ENCODE results near the gene PHACTR1.

PHACTR1 gene

GRCh38 chr6:13298446-13298845, 581.9 kb downstream of the PHACTR1 start:
- no peak overlapping the region for H3K27ac ChIP-seq (ENCODE audit: low read depth, low read length)
- peaks cover 2 to 14% (median 12%) of the 10 kb centered on the region in 5 donors for H3K4me1 ChIP-seq (ENCODE audit: control insufficient read depth in 5 of 5, insufficient read depth in 5 of 5, low read length in 5 of 5)
- H3K27me3 ChIP-seq (ENCODE audit: control insufficient read depth in 5 of 5, insufficient read depth in 4 of 5, low read length in 5 of 5), result no peaks in the 10 kb centered on the region
- peaks cover 0 to 61% (median 45%) of the 10 kb centered on the region in 5 donors for H3K36me3 ChIP-seq (ENCODE audit: control insufficient read depth in 5 of 5, insufficient read depth in 5 of 5, low read length in 5 of 5)
- no peak overlapping the region for H3K4me3 ChIP-seq (ENCODE audit: low read depth in 1 of 5, low read length in 5 of 5)
- no peak overlapping the region for H3K9ac ChIP-seq (ENCODE audit: low read length in 5 of 5)
- no peaks in the 10 kb centered on the region for H3K9me3 ChIP-seq (ENCODE audit: control insufficient read depth in 5 of 5, low read length in 5 of 5)

DNA sequence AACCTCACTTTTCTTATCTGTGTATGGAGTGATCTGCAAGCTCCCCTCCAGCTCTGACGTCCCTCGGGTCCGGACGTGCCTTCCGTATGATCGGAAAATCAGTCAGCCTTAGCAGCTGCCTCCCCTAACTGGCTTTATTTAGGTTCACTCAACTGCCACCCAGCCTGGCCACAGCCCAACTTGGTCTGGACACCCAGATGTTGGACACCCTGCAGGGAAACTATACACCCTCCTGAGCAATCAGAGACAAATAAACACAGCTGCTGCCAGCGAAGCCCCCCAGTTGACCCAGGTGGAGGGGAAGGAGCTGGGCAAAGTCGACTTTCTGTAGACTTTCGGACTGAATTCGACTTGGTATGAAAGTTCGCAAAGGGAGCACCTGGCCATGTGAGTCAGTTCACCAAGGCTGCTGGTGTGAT, 582.8 kb downstream of the PHACTR1 start:
- Histone ChIP-seq H3K9me3 (ENCODE audit: control insufficient read depth in 5 of 5, low read length in 5 of 5) (no peaks in the 10 kb centered on the region), H3K9ac (ENCODE audit: low read length in 5 of 5) (no peak overlapping the region), H3K27me3 (ENCODE audit: control insufficient read depth in 5 of 5, insufficient read depth in 4 of 5, low read length in 5 of 5) (no peaks in the 10 kb centered on the region), H3K4me1 (ENCODE audit: control insufficient read depth in 5 of 5, insufficient read depth in 5 of 5, low read length in 5 of 5) (peaks cover 2 to 23% (median 18%) of the 10 kb centered on the region in 5 donors), H3K4me3 (ENCODE audit: low read depth in 1 of 5, low read length in 5 of 5) (no peak overlapping the region), H3K36me3 (ENCODE audit: control insufficient read depth in 5 of 5, insufficient read depth in 5 of 5, low read length in 5 of 5) (peaks cover 0 to 55% (median 38%) of the 10 kb centered on the region in 5 donors), H3K27ac (ENCODE audit: low read depth, low read length) (no peak overlapping the region)

DNA sequence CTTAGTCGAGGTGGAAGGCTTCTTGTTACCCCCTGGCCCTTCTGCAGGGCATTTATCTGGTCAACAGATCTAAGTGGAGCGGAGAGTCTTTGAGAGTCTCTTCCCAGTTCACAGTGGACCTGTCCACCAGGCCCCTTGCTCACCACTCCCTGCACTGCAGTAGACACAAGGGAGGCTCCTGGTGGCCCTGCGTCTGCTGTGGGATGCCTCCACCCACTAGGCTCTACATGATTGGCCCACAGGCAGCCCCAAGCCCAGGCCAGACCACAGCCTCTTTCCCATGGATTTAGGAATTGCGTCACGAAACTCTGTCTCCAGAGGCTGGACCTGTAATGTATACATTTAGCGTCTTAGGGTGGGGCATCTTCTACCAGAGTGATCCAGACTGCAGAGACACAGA, 583.4 kb downstream of the PHACTR1 start:
- H3K4me1 ChIP-seq (ENCODE audit: control insufficient read depth in 5 of 5, insufficient read depth in 5 of 5, low read length in 5 of 5), result peaks cover 2 to 24% (median 18%) of the 10 kb centered on the region in 5 donors
- no peaks in the 10 kb centered on the region for H3K27me3 ChIP-seq (ENCODE audit: control insufficient read depth in 5 of 5, insufficient read depth in 4 of 5, low read length in 5 of 5)
- no peaks in the 10 kb centered on the region for H3K9me3 ChIP-seq (ENCODE audit: control insufficient read depth in 5 of 5, low read length in 5 of 5)
- peaks cover 0 to 55% (median 38%) of the 10 kb centered on the region in 5 donors for H3K36me3 ChIP-seq (ENCODE audit: control insufficient read depth in 5 of 5, insufficient read depth in 5 of 5, low read length in 5 of 5)
- H3K4me3 ChIP-seq (ENCODE audit: low read depth in 1 of 5, low read length in 5 of 5), result no peak overlapping the region
- H3K9ac ChIP-seq (ENCODE audit: low read length in 5 of 5), result no peak overlapping the region
- H3K27ac ChIP-seq (ENCODE audit: low read depth, low read length), result no peak overlapping the region

DNA sequence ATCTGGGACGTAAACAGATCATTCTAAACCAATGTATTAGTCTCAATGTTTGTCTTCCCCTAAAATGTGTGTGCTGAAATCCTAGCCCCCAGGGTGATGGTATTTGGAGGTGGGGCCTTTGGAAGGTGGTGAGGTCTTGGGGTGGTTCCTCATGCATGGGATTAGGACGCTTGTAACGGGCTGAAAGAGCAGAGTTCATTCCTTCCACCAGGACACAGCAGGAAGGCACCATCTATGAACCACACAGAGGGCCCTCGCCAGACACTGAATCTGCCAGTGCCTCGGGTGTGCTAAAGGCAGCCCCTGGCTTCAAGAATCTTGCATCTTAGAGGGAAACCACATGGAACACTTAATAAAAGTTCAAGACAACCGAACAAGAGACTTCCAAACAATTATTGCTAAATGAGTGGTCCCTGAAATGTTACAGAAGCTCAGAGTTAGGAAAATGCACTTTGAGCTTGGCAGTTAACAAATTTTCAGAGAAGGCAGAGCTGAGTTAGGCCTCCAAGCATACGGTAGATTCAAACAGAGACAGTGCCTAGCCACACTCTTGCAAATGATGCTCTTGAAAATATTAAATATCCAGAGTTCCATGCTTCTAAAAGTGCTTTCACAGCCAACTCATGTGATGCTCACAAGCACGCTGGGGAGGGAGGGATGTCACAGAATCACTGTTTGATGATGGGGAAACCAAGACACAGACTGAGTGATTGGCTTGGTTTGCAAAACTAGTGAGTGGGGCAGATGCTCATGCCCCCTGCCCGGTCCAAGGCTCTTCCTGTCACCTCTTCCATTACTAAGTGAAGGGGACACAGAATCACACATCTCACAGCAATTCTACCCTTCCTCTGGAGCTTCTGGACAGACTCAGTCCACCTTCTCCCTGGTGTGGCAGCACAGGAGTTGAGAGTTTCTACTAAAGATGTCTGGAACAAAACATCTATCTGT, 584.4 kb downstream of the PHACTR1 start:
- Histone ChIP-seq H3K36me3 (ENCODE audit: control insufficient read depth in 5 of 5, insufficient read depth in 5 of 5, low read length in 5 of 5) (peaks cover 0 to 50% (median 36%) of the 10 kb centered on the region in 5 donors), H3K9me3 (ENCODE audit: control insufficient read depth in 5 of 5, low read length in 5 of 5) (no peaks in the 10 kb centered on the region), H3K4me1 (ENCODE audit: control insufficient read depth in 5 of 5, insufficient read depth in 5 of 5, low read length in 5 of 5) (peaks cover 2 to 24% (median 18%) of the 10 kb centered on the region in 5 donors), H3K4me3 (ENCODE audit: low read depth in 1 of 5, low read length in 5 of 5) (no peak overlapping the region), H3K27ac (ENCODE audit: low read depth, low read length) (no peak overlapping the region), H3K9ac (ENCODE audit: low read length in 5 of 5) (no peak overlapping the region), H3K27me3 (ENCODE audit: control insufficient read depth in 5 of 5, insufficient read depth in 4 of 5, low read length in 5 of 5) (no peaks in the 10 kb centered on the region)

GRCh38 chr6:13302291-13302690, 585.7 kb downstream of the PHACTR1 start:
- Histone ChIP-seq H3K9ac (ENCODE audit: low read length in 5 of 5) (peak overlapping the region in 2 of 5 donors; percentile 0 to 27), H3K27me3 (ENCODE audit: control insufficient read depth in 5 of 5, insufficient read depth in 4 of 5, low read length in 5 of 5) (no peaks in the 10 kb centered on the region), H3K9me3 (ENCODE audit: control insufficient read depth in 5 of 5, low read length in 5 of 5) (no peaks in the 10 kb centered on the region), H3K4me3 (ENCODE audit: low read depth in 1 of 5, low read length in 5 of 5) (no peak overlapping the region), H3K36me3 (ENCODE audit: control insufficient read depth in 5 of 5, insufficient read depth in 5 of 5, low read length in 5 of 5) (peaks cover 7 to 49% (median 40%) of the 10 kb centered on the region in 5 donors), H3K4me1 (ENCODE audit: control insufficient read depth in 5 of 5, insufficient read depth in 5 of 5, low read length in 5 of 5) (peaks cover 2 to 24% (median 18%) of the 10 kb centered on the region in 5 donors), H3K27ac (ENCODE audit: low read depth, low read length) (peak overlapping the region; percentile 61)

GRCh38 chr6:13302751-13303667, 586.4 kb downstream of the PHACTR1 start:
- H3K27me3 ChIP-seq (ENCODE audit: control insufficient read depth in 5 of 5, insufficient read depth in 4 of 5, low read length in 5 of 5), result no peaks in the 10 kb centered on the region
- H3K9ac ChIP-seq (ENCODE audit: low read length in 5 of 5), result peak overlapping the region in 2 of 5 donors; percentile 27 to 48
- H3K9me3 ChIP-seq (ENCODE audit: control insufficient read depth in 5 of 5, low read length in 5 of 5), result no peaks in the 10 kb centered on the region
- peak overlapping the region; percentile 61 for H3K27ac ChIP-seq (ENCODE audit: low read depth, low read length)
- no peak overlapping the region for H3K4me3 ChIP-seq (ENCODE audit: low read depth in 1 of 5, low read length in 5 of 5)
- H3K4me1 ChIP-seq (ENCODE audit: control insufficient read depth in 5 of 5, insufficient read depth in 5 of 5, low read length in 5 of 5), result peaks cover 2 to 24% (median 18%) of the 10 kb centered on the region in 5 donors
- H3K36me3 ChIP-seq (ENCODE audit: control insufficient read depth in 5 of 5, insufficient read depth in 5 of 5, low read length in 5 of 5), result peaks cover 8 to 48% (median 39%) of the 10 kb centered on the region in 5 donors

DNA sequence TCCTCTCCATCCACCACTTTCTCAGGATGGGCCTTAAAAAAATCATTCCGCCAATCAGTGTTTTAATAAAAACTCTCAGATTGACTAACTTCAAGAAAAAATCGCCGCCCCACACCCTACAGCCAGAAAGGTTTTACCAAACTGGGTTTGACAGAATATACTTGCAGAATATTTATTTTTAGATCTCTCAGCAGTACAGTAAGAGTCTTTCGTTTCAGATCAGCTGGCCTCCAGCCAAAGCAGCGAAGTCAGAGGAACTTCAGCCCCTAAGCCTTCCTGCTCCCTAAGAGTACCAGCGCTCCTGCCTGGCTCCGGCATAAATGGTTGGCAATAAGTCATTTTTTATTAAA, 587.1 kb downstream of the PHACTR1 start:
- Histone ChIP-seq H3K36me3 (ENCODE audit: control insufficient read depth in 5 of 5, insufficient read depth in 5 of 5, low read length in 5 of 5) (peaks cover 9 to 52% (median 42%) of the 10 kb centered on the region in 5 donors), H3K4me3 (ENCODE audit: low read depth in 1 of 5, low read length in 5 of 5) (no peak overlapping the region), H3K4me1 (ENCODE audit: control insufficient read depth in 5 of 5, insufficient read depth in 5 of 5, low read length in 5 of 5) (peaks cover 2 to 24% (median 18%) of the 10 kb centered on the region in 5 donors), H3K9ac (ENCODE audit: low read length in 5 of 5) (peak overlapping the region in 2 of 5 donors; percentile 23 to 48), H3K9me3 (ENCODE audit: control insufficient read depth in 5 of 5, low read length in 5 of 5) (no peaks in the 10 kb centered on the region), H3K27ac (ENCODE audit: low read depth, low read length) (peak overlapping the region; percentile 25), H3K27me3 (ENCODE audit: control insufficient read depth in 5 of 5, insufficient read depth in 4 of 5, low read length in 5 of 5) (no peaks in the 10 kb centered on the region)

DNA sequence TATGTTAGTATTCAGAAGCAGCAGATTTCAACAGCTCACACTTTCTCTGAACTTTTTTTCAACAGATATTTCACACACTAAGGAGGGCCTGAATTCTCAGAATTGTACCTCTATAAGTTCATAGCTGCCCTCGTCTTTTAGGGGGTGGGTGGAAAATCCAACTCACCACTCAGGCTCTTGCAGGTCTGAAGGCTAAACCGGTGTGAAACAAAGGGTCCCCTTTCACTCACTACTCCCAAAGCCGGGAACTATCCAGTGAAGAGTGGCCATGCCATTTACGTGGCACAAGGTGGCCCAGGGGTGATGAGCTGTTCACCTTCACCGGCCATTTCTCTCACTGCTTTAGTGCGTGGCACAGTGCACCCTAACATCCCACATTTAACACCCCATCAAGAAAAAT, 587.5 kb downstream of the PHACTR1 start:
- Histone ChIP-seq H3K9me3 (ENCODE audit: control insufficient read depth in 5 of 5, low read length in 5 of 5) (no peaks in the 10 kb centered on the region), H3K9ac (ENCODE audit: low read length in 5 of 5) (no peak overlapping the region), H3K4me3 (ENCODE audit: low read depth in 1 of 5, low read length in 5 of 5) (no peak overlapping the region), H3K27me3 (ENCODE audit: control insufficient read depth in 5 of 5, insufficient read depth in 4 of 5, low read length in 5 of 5) (no peaks in the 10 kb centered on the region), H3K27ac (ENCODE audit: low read depth, low read length) (no peak overlapping the region), H3K4me1 (ENCODE audit: control insufficient read depth in 5 of 5, insufficient read depth in 5 of 5, low read length in 5 of 5) (peaks cover 2 to 24% (median 18%) of the 10 kb centered on the region in 5 donors), H3K36me3 (ENCODE audit: control insufficient read depth in 5 of 5, insufficient read depth in 5 of 5, low read length in 5 of 5) (peaks cover 12 to 55% (median 43%) of the 10 kb centered on the region in 5 donors)

DNA sequence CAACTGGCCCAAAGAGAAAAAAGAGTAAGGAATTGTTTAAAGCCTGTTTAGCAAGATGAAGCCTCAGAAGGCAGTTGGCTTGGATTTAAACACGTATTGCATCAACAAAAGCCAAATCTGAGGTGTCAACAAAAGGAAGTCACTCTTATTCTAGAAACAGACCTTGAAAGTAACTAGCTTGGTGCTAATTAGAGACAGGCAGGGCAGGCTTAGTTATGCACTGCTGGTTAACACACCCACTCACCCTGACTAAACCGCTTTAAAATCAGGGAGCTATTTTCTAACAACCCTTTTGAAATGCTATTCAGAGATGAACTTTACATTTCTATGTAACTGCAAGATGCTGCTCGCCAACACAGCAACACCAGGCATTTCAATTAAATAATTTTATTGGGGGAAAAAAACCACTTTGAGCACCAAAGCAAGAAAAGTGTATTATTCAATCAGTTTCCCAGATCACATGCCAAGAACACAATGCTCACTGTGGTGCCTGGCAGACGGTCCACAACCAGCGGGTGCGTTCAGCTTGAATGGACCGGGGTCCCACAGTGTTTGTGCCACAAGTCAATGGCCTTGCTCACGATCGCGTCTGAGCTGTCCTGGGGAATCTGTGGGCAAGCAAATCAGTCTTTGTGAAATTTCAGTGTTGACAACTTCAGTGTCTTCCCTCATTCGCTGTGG, 588.2 kb downstream of the PHACTR1 start:
- Histone ChIP-seq H3K4me1 (ENCODE audit: control insufficient read depth in 5 of 5, insufficient read depth in 5 of 5, low read length in 5 of 5) (peaks cover 2 to 24% (median 18%) of the 10 kb centered on the region in 5 donors), H3K36me3 (ENCODE audit: control insufficient read depth in 5 of 5, insufficient read depth in 5 of 5, low read length in 5 of 5) (peaks cover 15 to 53% (median 43%) of the 10 kb centered on the region in 5 donors), H3K9ac (ENCODE audit: low read length in 5 of 5) (no peak overlapping the region), H3K27me3 (ENCODE audit: control insufficient read depth in 5 of 5, insufficient read depth in 4 of 5, low read length in 5 of 5) (no peaks in the 10 kb centered on the region), H3K4me3 (ENCODE audit: low read depth in 1 of 5, low read length in 5 of 5) (no peak overlapping the region), H3K27ac (ENCODE audit: low read depth, low read length) (no peak overlapping the region), H3K9me3 (ENCODE audit: control insufficient read depth in 5 of 5, low read length in 5 of 5) (no peaks in the 10 kb centered on the region)
